Right renal cortex interstitium (tissue), 3 donors: Measurements from ENCODE around the gene CENPU. TPM values are rescaled to one million over a fixed set of nuclear protein-coding genes. Genes with fewer than 3 reads are reported as not detected.

Experiments used
- DNase-seq, 3 donors: peaks; one replicate each; pipeline ENCODE4 v3.0.0-alpha.2; 2013; ENCODE audit warnings: low read depth in 3 of 3, low spot score in 2 of 3
- polyA plus RNA-seq, 3 donors: library from polyadenylated mRNA; unstranded; fragments of 120-200 nt; gene quantifications; one replicate each; pipeline ENCODE4 v1.2.1, GENCODE V29; 2013; ENCODE audit not compliant: insufficient read length in 3 of 3

The CENPU gene
- polyA plus RNA-seq, 3 donors, result 27.5 to 51.2 (median 43.0) TPM

GRCh38 chr4:184715526-184715925, 18.4 kb downstream of the CENPU start:
- no peak for DNase-seq

GRCh38 chr4:184713887-184714286, 20.0 kb downstream of the CENPU start:
- no peak for DNase-seq

GRCh38 chr4:184712322-184712721, 21.6 kb downstream of the CENPU start:
- no peak for DNase-seq

- no peak for DNase-seq
Measured at GRCh38 chr4:184706453-184706852, 27.4 kb downstream of the CENPU start.

- DNase-seq, result no peak
Measured at GRCh38 chr4:184705692-184706091, 28.2 kb downstream of the CENPU start.

GRCh38 chr4:184702114-184702513, 31.8 kb downstream of the CENPU start:
- no peak for DNase-seq

GRCh38 chr4:184699941-184700340, 34.0 kb downstream of the CENPU start:
- DNase-seq, result no peak

- DNase-seq, result no peak
Measured at GRCh38 chr4:184697956-184698355, 35.9 kb downstream of the CENPU start.

- no peak for DNase-seq
Measured at GRCh38 chr4:184695178-184695896, 38.6 kb downstream of the CENPU start.

GRCh38 chr4:184694412-184694956, 39.4 kb downstream of the CENPU start:
- no peak for DNase-seq

GRCh38 chr4:184693056-184693455, 40.8 kb downstream of the CENPU start:
- no peak for DNase-seq

GRCh38 chr4:184689681-184690080, 44.2 kb downstream of the CENPU start:
- DNase-seq, result no peak

GRCh38 chr4:184688447-184688846, 45.4 kb downstream of the CENPU start:
- no peak for DNase-seq

- no peak for DNase-seq
Measured at GRCh38 chr4:184688005-184688404, 45.9 kb downstream of the CENPU start.

GRCh38 chr4:184684491-184685189, 49.3 kb downstream of the CENPU start:
- no peak for DNase-seq

- no peak for DNase-seq
Measured at GRCh38 chr4:184681916-184682315, 52.0 kb downstream of the CENPU start.

- no peak for DNase-seq
Measured at GRCh38 chr4:184680698-184681097, 53.2 kb downstream of the CENPU start.

GRCh38 chr4:184675821-184676492, 57.9 kb downstream of the CENPU start:
- DNase-seq, result no peak

GRCh38 chr4:184675018-184675417, 58.9 kb downstream of the CENPU start:
- DNase-seq, result no peak

GRCh38 chr4:184674011-184674410, 59.9 kb downstream of the CENPU start:
- no peak for DNase-seq

- DNase-seq, result no peak
Measured at GRCh38 chr4:184672741-184673140, 61.2 kb downstream of the CENPU start.
